Bronchial epithelial cell (primary cell): ENCODE data around the gene ANAPC7. TPM values are rescaled to one million over a fixed set of nuclear protein-coding genes. Genes with fewer than 3 reads are reported as not detected.
A peak's percentile ranks its signal among the peaks of the same experiment; 100 is the strongest.
"Not testable (repeated sequence)": the region's sequence is repeated elsewhere in the genome, so short reads cannot be mapped to it uniquely, and the experiment has no call there.

Source experiments
- DNase-seq: peaks from one replicate; pipeline ENCODE4 v3.0.0-alpha.2; 2010; ENCODE audit warnings: low read depth
- FAIRE-seq: peaks from 2 replicates; lab custom pipeline; 2011; peaks lifted over from hg19 to GRCh38; lab: Jason Lieb, UNC
- H3K27me3 ChIP-seq: 2 replicates; pipeline ENCODE4 v1.5.1; 2011; ENCODE audit warnings: low read length; ENCODE audit not compliant: control insufficient read depth, insufficient read depth
- H3K36me3 ChIP-seq: 2 replicates; pipeline ENCODE4 v1.5.1; 2011; ENCODE audit warnings: low read length; ENCODE audit not compliant: control insufficient read depth, insufficient read depth
- H3K4me3 ChIP-seq: 2 replicates; pipeline ENCODE4 v1.5.1; 2011; ENCODE audit warnings: mild to moderate bottlenecking, low read depth, low read length, control low read depth
- CTCF ChIP-seq: IDR thresholded peaks from 2 replicates; pipeline ENCODE4 v1.5.1; 2011; ENCODE audit warnings: mild to moderate bottlenecking, moderate library complexity, low read length, control low read depth, inconsistent platforms; ENCODE audit not compliant: insufficient read depth, severe bottlenecking
- total RNA-seq: library from RNA; depleted of rRNA; stranded (reverse); fragments of >200 nt; gene quantifications from 2 replicates; pipeline ENCODE4 v1.2.1, GENCODE V29; 2014

ANAPC7 gene
- total RNA-seq, 1 donor from 2014 or later = 36.1 TPM

- not testable (repeated sequence) for H3K4me3 ChIP-seq, H3K36me3 ChIP-seq, H3K27me3 ChIP-seq, DNase-seq, FAIRE-seq
These were observed 1.7 kb upstream of the ANAPC7 start for GRCh38 chr12:110405126-110405662.

GRCh38 chr12:110403976-110404682 lies 621 bp upstream of the ANAPC7 start:
- DNase-seq (peak; percentile 47), FAIRE-seq (no peak)
- H3K27me3 ChIP-seq = no peaks in the 10 kb centered on the region
- H3K36me3 ChIP-seq = no peaks in the 10 kb centered on the region
- no peak for TF ChIP-seq CTCF
- peak overlapping the region; percentile 93 for H3K4me3 ChIP-seq

GRCh38 chr12:110382683-110383082 lies 20.8 kb downstream of the ANAPC7 start:
- FAIRE-seq (no peak), DNase-seq (no peak)
- Histone ChIP-seq H3K36me3 (peaks cover 22% of the 10 kb centered on the region), H3K4me3 (no peak overlapping the region), H3K27me3 (no peaks in the 10 kb centered on the region)
- no peak for TF ChIP-seq CTCF

- TF ChIP-seq CTCF = no peak
- no peak for FAIRE-seq
These were observed 23.9 kb downstream of the ANAPC7 start for GRCh38 chr12:110379631-110380030.

GRCh38 chr12:110379197-110379596 lies 24.3 kb downstream of the ANAPC7 start:
- Histone ChIP-seq H3K36me3 (peaks cover 20% of the 10 kb centered on the region), H3K27me3 (no peaks in the 10 kb centered on the region), H3K4me3 (no peak overlapping the region)
- FAIRE-seq (no peak), DNase-seq (no peak)
- no peak for TF ChIP-seq CTCF

More at GRCh38 chr12:110379631-110380030, 23.9 kb downstream of the ANAPC7 start:
- no peak for DNase-seq
- H3K36me3 ChIP-seq = peaks cover 19% of the 10 kb centered on the region
- no peak overlapping the region for H3K4me3 ChIP-seq
- no peaks in the 10 kb centered on the region for H3K27me3 ChIP-seq

- not testable (repeated sequence) for DNase-seq, H3K27me3 ChIP-seq, H3K4me3 ChIP-seq, FAIRE-seq
- peaks cover 22% of the 10 kb centered on the region for H3K36me3 ChIP-seq
These were observed 25.2 kb downstream of the ANAPC7 start for GRCh38 chr12:110378131-110378790.
